Activated CD4-positive, alpha-beta T cell treated with anti-CD3 and anti-CD28 coated beads, Interleukin-2, amount 50 U/mL, for 4 hours (primary cell): Measurements from ENCODE around the gene NELFA.
"Not testable (repeated sequence)": the region's sequence is repeated elsewhere in the genome, so short reads cannot be mapped to it uniquely, and the experiment has no call there.

Experiments
- DNase-seq, 2 experiments: peaks; one replicate each; pipeline ENCODE4 v3.0.0-alpha.2; 2020

The NELFA gene

GRCh38 chr4:1993718-1994516 is 14.9 kb downstream of the NELFA start:
- DNase-seq, result not testable (repeated sequence)

GRCh38 chr4:1993169-1993516 is 15.6 kb downstream of the NELFA start:
- no peak for DNase-seq

- no peak for DNase-seq
Observed at GRCh38 chr4:1992468-1993168, 16.2 kb downstream of the NELFA start.

GRCh38 chr4:1991596-1992434 is 17.0 kb downstream of the NELFA start:
- DNase-seq, result no peak

- no peak for DNase-seq
Observed at GRCh38 chr4:1991087-1991486, 17.7 kb downstream of the NELFA start.

GRCh38 chr4:1990676-1991075 is 18.1 kb downstream of the NELFA start:
- DNase-seq, result no peak

GRCh38 chr4:1990348-1990645 is 18.5 kb downstream of the NELFA start:
- DNase-seq, result no peak

- DNase-seq, result no peak
Observed at GRCh38 chr4:1989533-1990347, 19.0 kb downstream of the NELFA start.

- no peak for DNase-seq
Observed at GRCh38 chr4:1988327-1988724, 20.4 kb downstream of the NELFA start.

GRCh38 chr4:1987721-1988326 is 20.9 kb downstream of the NELFA start:
- DNase-seq, result no peak

- no peak for DNase-seq
Observed at GRCh38 chr4:1987296-1987695, 21.5 kb downstream of the NELFA start.

- DNase-seq, result no peak
Observed at GRCh38 chr4:1986578-1987210, 22.1 kb downstream of the NELFA start.

GRCh38 chr4:1985780-1986577 is 22.8 kb downstream of the NELFA start:
- no peak for DNase-seq

- no peak for DNase-seq
Observed at GRCh38 chr4:1985294-1985693, 23.5 kb downstream of the NELFA start.

GRCh38 chr4:1984406-1985191 is 24.2 kb downstream of the NELFA start:
- DNase-seq, result no peak

- no peak for DNase-seq
Observed at GRCh38 chr4:1983846-1984405, 24.8 kb downstream of the NELFA start.

GRCh38 chr4:1983053-1983845 is 25.5 kb downstream of the NELFA start:
- DNase-seq, result no peak

- no peak for DNase-seq
Observed at GRCh38 chr4:1982124-1983052, 26.4 kb downstream of the NELFA start.
